Measurements from ENCODE around the gene MED16.

Gene MED16

DNA sequence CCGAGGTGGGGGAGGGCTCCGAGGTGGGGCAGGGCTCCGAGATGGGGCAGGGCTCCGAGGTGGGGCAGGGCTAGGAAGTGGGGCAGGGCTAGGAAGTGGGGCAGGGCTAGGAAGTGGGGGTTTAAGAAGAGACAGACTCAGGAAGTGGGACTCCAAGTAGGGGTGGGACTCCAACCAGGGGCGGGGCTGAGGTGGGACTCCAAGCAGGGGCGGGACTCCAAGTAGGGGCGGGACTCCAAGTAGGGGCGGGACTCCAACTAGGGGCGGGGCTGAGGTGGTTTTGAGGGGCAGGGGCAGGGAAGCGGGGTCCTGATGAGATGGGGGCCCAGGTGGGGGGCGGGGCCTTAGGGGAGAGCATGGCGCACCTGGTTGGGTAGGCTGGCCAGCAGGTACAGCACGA, 19.9 kb downstream of the MED16 start:
- no peaks in the 10 kb centered on the region for H3K27me3 ChIP-seq (ENCODE audit: low read length)
- peak overlapping the region; percentile 39 for H3K4me2 ChIP-seq (ENCODE audit: low read depth, low read length, poor library complexity, severe bottlenecking)
- no peak overlapping the region for H3K27ac ChIP-seq (ENCODE audit: low read depth, low read length)
- no peak overlapping the region for H3K9ac ChIP-seq (ENCODE audit: low read length)
- H2AFZ ChIP-seq (ENCODE audit: low read depth, low read length, severe bottlenecking) = no peak overlapping the region
- no peaks in the 10 kb centered on the region for H3K9me3 ChIP-seq (ENCODE audit: insufficient read depth, low read length)
- no peaks in the 10 kb centered on the region for H3K79me2 ChIP-seq (ENCODE audit: insufficient read depth, low read length)
- H3K9me2 ChIP-seq (replicated peaks; ENCODE audit: insufficient read depth, low read length) = no peaks in the 10 kb centered on the region
- H3K36me3 ChIP-seq (ENCODE audit: low read length) = no peaks in the 10 kb centered on the region
- H3K4me3 ChIP-seq (ENCODE audit: insufficient read depth, low read length, poor library complexity, severe bottlenecking) = no peak overlapping the region
- no peaks in the 10 kb centered on the region for H3F3A ChIP-seq (ENCODE audit: insufficient read depth)
- no peak for TF ChIP-seq EZH2phosphoT487 (conservative IDR thresholded peaks at IDR 0.05; ENCODE audit: low read length)
- no peak for TF ChIP-seq CTCF (IDR thresholded peaks at IDR 0.05; ENCODE audit: insufficient read depth, low read length, poor library complexity, severe bottlenecking)
- H4K20me1 ChIP-seq (ENCODE audit: low read depth, low read length) = no peaks in the 10 kb centered on the region

DNA sequence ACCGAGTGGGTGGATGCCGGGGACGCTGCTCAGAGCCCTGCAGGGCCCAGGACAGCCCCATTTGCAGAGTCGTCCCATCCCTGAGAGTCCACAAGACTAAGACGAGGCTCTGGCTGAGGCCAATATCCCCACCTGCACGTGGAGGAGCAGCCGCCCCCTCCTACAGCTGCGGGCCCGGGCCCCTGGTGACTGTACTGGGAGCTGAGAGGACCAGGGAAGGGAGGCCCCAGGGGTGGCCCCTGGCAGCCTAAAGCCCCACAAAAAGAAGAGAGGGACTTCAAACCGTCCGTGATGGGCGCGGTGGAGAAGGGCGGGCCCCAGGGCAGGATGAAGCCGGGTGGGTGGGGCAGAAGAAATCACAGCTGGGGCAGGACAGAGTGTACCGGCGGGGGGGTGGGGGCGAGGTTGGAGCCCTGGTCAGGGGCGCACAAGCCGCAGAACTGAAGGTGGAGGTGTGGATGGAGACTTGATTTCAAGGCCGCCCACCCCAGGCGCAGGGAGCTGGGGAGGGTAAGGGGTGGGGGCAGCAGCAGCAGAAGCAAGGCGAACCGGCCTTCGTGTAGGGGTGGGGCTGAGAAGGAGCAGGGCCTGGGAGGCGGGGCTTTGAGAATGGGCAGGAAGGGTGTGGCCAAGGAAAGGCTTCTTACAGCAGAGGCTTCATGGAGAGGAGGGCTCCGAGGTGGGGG, 20.6 kb downstream of the MED16 start:
- no peaks in the 10 kb centered on the region for H3F3A ChIP-seq (ENCODE audit: insufficient read depth)
- peak overlapping the region; percentile 39 for H3K4me2 ChIP-seq (ENCODE audit: low read depth, low read length, poor library complexity, severe bottlenecking)
- no peaks in the 10 kb centered on the region for H3K79me2 ChIP-seq (ENCODE audit: insufficient read depth, low read length)
- H4K20me1 ChIP-seq (ENCODE audit: low read depth, low read length) = no peaks in the 10 kb centered on the region
- H3K4me3 ChIP-seq (ENCODE audit: insufficient read depth, low read length, poor library complexity, severe bottlenecking) = no peak overlapping the region
- H3K9ac ChIP-seq (ENCODE audit: low read length) = peak overlapping the region; percentile 1; the same call in 1 of the 2 replicates
- H3K27ac ChIP-seq (ENCODE audit: low read depth, low read length) = no peak overlapping the region
- TF ChIP-seq EZH2phosphoT487 (conservative IDR thresholded peaks at IDR 0.05; ENCODE audit: low read length) (no peak), CTCF (IDR thresholded peaks at IDR 0.05; ENCODE audit: insufficient read depth, low read length, poor library complexity, severe bottlenecking) (no peak)
- H3K9me2 ChIP-seq (replicated peaks; ENCODE audit: insufficient read depth, low read length) = no peaks in the 10 kb centered on the region
- H2AFZ ChIP-seq (ENCODE audit: low read depth, low read length, severe bottlenecking) = no peak overlapping the region
- H3K36me3 ChIP-seq (ENCODE audit: low read length) = no peaks in the 10 kb centered on the region
- H3K9me3 ChIP-seq (ENCODE audit: insufficient read depth, low read length) = no peaks in the 10 kb centered on the region
- H3K27me3 ChIP-seq (ENCODE audit: low read length) = no peaks in the 10 kb centered on the region

GRCh38 chr19:871446-872265, 21.3 kb downstream of the MED16 start:
- Histone ChIP-seq H3K4me2 (ENCODE audit: low read depth, low read length, poor library complexity, severe bottlenecking) (peak overlapping the region; percentile 39), H3K9ac (ENCODE audit: low read length) (no peak overlapping the region), H3K9me2 (replicated peaks; ENCODE audit: insufficient read depth, low read length) (no peaks in the 10 kb centered on the region), H2AFZ (ENCODE audit: low read depth, low read length, severe bottlenecking) (no peak overlapping the region), H4K20me1 (ENCODE audit: low read depth, low read length) (no peaks in the 10 kb centered on the region), H3K9me3 (ENCODE audit: insufficient read depth, low read length) (no peaks in the 10 kb centered on the region), H3F3A (ENCODE audit: insufficient read depth) (no peaks in the 10 kb centered on the region), H3K79me2 (ENCODE audit: insufficient read depth, low read length) (no peaks in the 10 kb centered on the region), H3K27me3 (ENCODE audit: low read length) (no peaks in the 10 kb centered on the region), H3K4me3 (ENCODE audit: insufficient read depth, low read length, poor library complexity, severe bottlenecking) (no peak overlapping the region), H3K27ac (ENCODE audit: low read depth, low read length) (no peak overlapping the region), H3K36me3 (ENCODE audit: low read length) (no peaks in the 10 kb centered on the region)
- TF ChIP-seq CTCF (IDR thresholded peaks at IDR 0.05; ENCODE audit: insufficient read depth, low read length, poor library complexity, severe bottlenecking) = no peak
- TF ChIP-seq EZH2phosphoT487 (conservative IDR thresholded peaks at IDR 0.05; ENCODE audit: low read length) = no peak
